CD4-positive, alpha-beta T cell (primary cell): ENCODE results near the gene INPP5F. TPM values are rescaled to one million over a fixed set of nuclear protein-coding genes. Genes with fewer than 3 reads are reported as not detected.
"Not testable (repeated sequence)": the region's sequence is repeated elsewhere in the genome, so short reads cannot be mapped to it uniquely, and the experiment has no call there.

Experiments used
- ATAC-seq: fragments of 200-7000 bp; cut with Tn5 transposase; one replicate; pipeline ENCODE4 v1.10.0; 2022; ENCODE audit warnings: mild to moderate bottlenecking; ENCODE audit not compliant: poor library complexity
- CTCF ChIA-PET: fragments of 350-600 bp; sonication (Branson Sonifier 250); formaldehyde crosslinking; loops from one replicate; lab custom pipeline; 2021; ENCODE audit warnings: antibody characterized with exemption, inconsistent platforms; lab: Charles Lee
- POLR2A ChIA-PET: fragments of 350-600 bp; sonication (Branson Sonifier 250); formaldehyde crosslinking; loops from one replicate; lab custom pipeline; 2021; ENCODE audit warnings: antibody characterized with exemption, inconsistent platforms; lab: Charles Lee
- DNase-seq, 14 experiments: peaks; one replicate each; pipeline ENCODE4 v3.0.0-alpha.2; 2013 to 2020; ENCODE audit warnings: mixed read lengths in 2 of 14
- H3K27ac ChIP-seq, 2 donors: one replicate each; pipeline versions ENCODE4 v1.5.1 to v1.7.0; 2013; ENCODE audit warnings: low read length in 2 of 2, low read depth in 1 of 2, mild to moderate bottlenecking in 1 of 2
- H3K27me3 ChIP-seq, 2 experiments: 1 replicate in 1 of 2; 2 replicates in 1 of 2; pipeline versions ENCODE4 v1.6.1 to v1.7.0; 2013; ENCODE audit warnings: low read length in 2 of 2, control low read depth in 1 of 2, mild to moderate bottlenecking in 1 of 2, moderate library complexity in 1 of 2; ENCODE audit not compliant: insufficient read depth in 2 of 2, control insufficient read depth in 1 of 2
- H3K36me3 ChIP-seq: one replicate; pipeline ENCODE4 v1.6.1; 2013; ENCODE audit warnings: low read length, control low read depth; ENCODE audit not compliant: insufficient read depth
- H3K4me1 ChIP-seq: one replicate; pipeline ENCODE4 v1.6.1; 2013; ENCODE audit warnings: low read length, control low read depth; ENCODE audit not compliant: insufficient read depth
- H3K4me3 ChIP-seq: one replicate; pipeline ENCODE4 v1.5.1; 2013; ENCODE audit warnings: mild to moderate bottlenecking, low read length, moderate library complexity
- H3K9me3 ChIP-seq, 2 experiments: 1 replicate in 1 of 2; 2 replicates in 1 of 2; pipeline versions ENCODE4 v1.6.1 to v1.7.0; 2013; ENCODE audit warnings: low read length in 2 of 2, mild to moderate bottlenecking in 2 of 2, control low read depth in 1 of 2, moderate library complexity in 1 of 2; ENCODE audit not compliant: control insufficient read depth in 1 of 2, insufficient read depth in 1 of 2
- H3K27ac Mint-ChIP-seq: one replicate; pipeline ENCODE4 v1.8.0; 2020; ENCODE audit warnings: mixed read lengths
- H3K27me3 Mint-ChIP-seq: one replicate; pipeline ENCODE4 v1.8.0; 2021; ENCODE audit warnings: mixed read lengths
- H3K36me3 Mint-ChIP-seq: one replicate; pipeline ENCODE4 v1.8.0; 2021; ENCODE audit warnings: low read depth, mixed read lengths
- H3K4me1 Mint-ChIP-seq: one replicate; pipeline ENCODE4 v1.8.0; 2021; ENCODE audit warnings: low read depth, mixed read lengths
- H3K4me3 Mint-ChIP-seq: one replicate; pipeline ENCODE4 v1.8.0; 2020; ENCODE audit warnings: mild to moderate bottlenecking, mixed read lengths
- H3K9me3 Mint-ChIP-seq: one replicate; pipeline ENCODE4 v1.8.0; 2020; ENCODE audit warnings: mixed read lengths
- CTCF ChIP-seq: fragments of 200-600 bp; IDR thresholded peaks from one replicate; pipeline ENCODE4 v1.8.0; 2022; ENCODE audit warnings: antibody characterized with exemption, mild to moderate bottlenecking
- intact Hi-C, 2 experiments: fragments of 100-400 bp; cut with DNase I in 1 of 2; cut with micrococcal nuclease in 1 of 2; formaldehyde crosslinking; loops; one replicate each; pipeline versions ENCODE4 v1.15.1 to v1.9.0; 2023 to 2025; cut with DNase I, micrococcal nuclease
- total RNA-seq, 174 experiments: library from RNA in 2 of 174; stranded (reverse) in 2 of 174; gene quantifications; one replicate each; pipeline ENCODE4 v1.2.3 and lab custom pipeline; 2021 to 2026

Gene INPP5F
- total RNA-seq, 2 experiments from 2014 or later, result 6.2 to 6.4 TPM

- no peaks in the 10 kb centered on the region for H3K27me3 ChIP-seq
- peaks cover 33% of the 10 kb centered on the region for H3K36me3 Mint-ChIP-seq
- H3K4me1 Mint-ChIP-seq, result peaks cover 74% of the 10 kb centered on the region
- ChIA-PET CTCF (interaction anchor here (0.8 to 1.3 kb wide), 2 partner anchors 8 to 132 kb away, joined by 4 read pairs; no protein-coding TSS in a partner anchor), POLR2A (no interaction called here)
- H3K27ac ChIP-seq, result no peak overlapping the region
- TF ChIP-seq CTCF, result no peak
- H3K36me3 ChIP-seq, result peaks cover 3% of the 10 kb centered on the region
- peaks cover 36% of the 10 kb centered on the region for H3K4me1 ChIP-seq
- no peaks in the 10 kb centered on the region for H3K9me3 Mint-ChIP-seq
- no peak overlapping the region for H3K4me3 Mint-ChIP-seq
- H3K27ac Mint-ChIP-seq, result no peak overlapping the region
- H3K27me3 Mint-ChIP-seq, result no peaks in the 10 kb centered on the region
- no peak for ATAC-seq
- intact Hi-C loops, result no loop called here
- no peaks in the 10 kb centered on the region for H3K9me3 ChIP-seq
- H3K4me3 ChIP-seq, result no peak overlapping the region
- no peak for DNase-seq
Observed at GRCh38 chr10:119867317-119867716, 141.5 kb downstream of the INPP5F start.

GRCh38 chr10:119869398-119869797 lies 143.5 kb downstream of the INPP5F start:
- Mint-ChIP-seq H3K36me3 (peaks cover 17% of the 10 kb centered on the region), H3K4me1 (peaks cover 60% of the 10 kb centered on the region), H3K4me3 (peak overlapping the region; percentile 34)
- H3K27me3 ChIP-seq, H3K27me3 Mint-ChIP-seq, H3K27ac Mint-ChIP-seq, ATAC-seq, H3K9me3 ChIP-seq, H3K9me3 Mint-ChIP-seq, H3K36me3 ChIP-seq, DNase-seq, H3K27ac ChIP-seq, CTCF ChIA-PET, intact Hi-C loops, H3K4me3 ChIP-seq: not testable (repeated sequence)
- POLR2A ChIA-PET, result interaction anchor here (0.8 kb wide), 1 partner anchor 10 kb away, joined by 3 read pairs; no protein-coding TSS in a partner anchor
- peaks cover 46% of the 10 kb centered on the region for H3K4me1 ChIP-seq

GRCh38 chr10:119871881-119872609 lies 146.2 kb downstream of the INPP5F start:
- H3K4me3 Mint-ChIP-seq, result peak overlapping the region; percentile 94
- intact Hi-C loops, result loop anchor here in 1 of 2 experiments (1.0 to 5.0 kb wide), 6 partner anchors 146 to 1825 kb away; partner anchors contain the start of genes INPP5F, RAB11FIP2, SFXN4 and TIAL1
- peaks cover 43% of the 10 kb centered on the region for H3K4me1 Mint-ChIP-seq
- H3K36me3 ChIP-seq, result no peaks in the 10 kb centered on the region
- H3K27me3 Mint-ChIP-seq, result no peaks in the 10 kb centered on the region
- ATAC-seq (peak; percentile 43), DNase-seq (peak; percentile 33 to 75 (median 46))
- no peaks in the 10 kb centered on the region for H3K9me3 Mint-ChIP-seq
- H3K4me1 ChIP-seq, result peaks cover 40% of the 10 kb centered on the region
- POLR2A ChIA-PET, result interaction anchor here (0.6 to 3.5 kb wide), 26 partner anchors 8 to 1117 kb away, joined by 3 to 82 read pairs (median 6); partner anchors contain the start of genes BAG3, CACUL1, DENND10 and GRK5
- H3K4me3 ChIP-seq, result peak overlapping the region; percentile 80
- peak overlapping the region; percentile 90 for H3K27ac Mint-ChIP-seq
- no peak for TF ChIP-seq CTCF
- H3K9me3 ChIP-seq, result no peaks in the 10 kb centered on the region
- H3K27ac ChIP-seq, result peak overlapping the region; percentile 52 to 68
- peaks cover 5% of the 10 kb centered on the region for H3K36me3 Mint-ChIP-seq
- CTCF ChIA-PET, result interaction anchor here (1.3 to 2.5 kb wide), 4 partner anchors 13 to 185 kb away, joined by 5 to 18 read pairs (median 6); partner anchors contain the start of gene SEC23IP
- H3K27me3 ChIP-seq, result no peaks in the 10 kb centered on the region
